ENCODE data around the gene FEZF2.

FEZF2 gene

DNA sequence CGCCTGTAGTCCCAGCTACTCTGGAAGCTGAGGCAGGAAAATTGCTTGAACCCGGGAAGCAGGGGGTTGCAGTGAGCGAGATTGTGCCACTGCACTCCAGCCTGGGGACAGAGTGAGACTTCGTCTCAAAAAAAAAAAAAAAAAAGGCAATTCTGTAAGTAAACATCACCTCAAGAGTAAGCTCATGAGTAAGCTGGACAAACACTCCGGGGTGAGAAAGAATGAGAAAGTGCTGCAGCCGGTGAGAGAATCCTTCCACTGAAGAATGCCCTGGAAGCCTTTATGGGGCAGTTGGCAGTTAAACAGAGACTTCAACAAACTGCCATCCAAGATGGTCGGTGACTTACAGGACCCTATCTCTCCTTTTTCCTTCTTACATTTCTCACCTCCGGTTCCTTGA, 47.5 kb downstream of the FEZF2 start:
- in situ Hi-C loops (cut with MboI; ENCODE audit: low sequenced_read_pairs, unreplicated experiment), result no loop called here
- TF ChIP-seq, protein P1, sequence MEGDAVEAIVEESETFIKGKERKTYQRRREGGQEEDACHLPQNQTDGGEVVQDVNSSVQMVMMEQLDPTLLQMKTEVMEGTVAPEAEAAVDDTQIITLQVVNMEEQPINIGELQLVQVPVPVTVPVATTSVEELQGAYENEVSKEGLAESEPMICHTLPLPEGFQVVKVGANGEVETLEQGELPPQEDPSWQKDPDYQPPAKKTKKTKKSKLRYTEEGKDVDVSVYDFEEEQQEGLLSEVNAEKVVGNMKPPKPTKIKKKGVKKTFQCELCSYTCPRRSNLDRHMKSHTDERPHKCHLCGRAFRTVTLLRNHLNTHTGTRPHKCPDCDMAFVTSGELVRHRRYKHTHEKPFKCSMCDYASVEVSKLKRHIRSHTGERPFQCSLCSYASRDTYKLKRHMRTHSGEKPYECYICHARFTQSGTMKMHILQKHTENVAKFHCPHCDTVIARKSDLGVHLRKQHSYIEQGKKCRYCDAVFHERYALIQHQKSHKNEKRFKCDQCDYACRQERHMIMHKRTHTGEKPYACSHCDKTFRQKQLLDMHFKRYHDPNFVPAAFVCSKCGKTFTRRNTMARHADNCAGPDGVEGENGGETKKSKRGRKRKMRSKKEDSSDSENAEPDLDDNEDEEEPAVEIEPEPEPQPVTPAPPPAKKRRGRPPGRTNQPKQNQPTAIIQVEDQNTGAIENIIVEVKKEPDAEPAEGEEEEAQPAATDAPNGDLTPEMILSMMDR (IDR thresholded peaks at IDR 0.05; ENCODE audit: borderline replicate concordance, control extremely low read depth, extremely low read depth, insufficient read depth, missing control alignments), result no peak
- no peak for DNase-seq (ENCODE audit: low spot score)

DNA sequence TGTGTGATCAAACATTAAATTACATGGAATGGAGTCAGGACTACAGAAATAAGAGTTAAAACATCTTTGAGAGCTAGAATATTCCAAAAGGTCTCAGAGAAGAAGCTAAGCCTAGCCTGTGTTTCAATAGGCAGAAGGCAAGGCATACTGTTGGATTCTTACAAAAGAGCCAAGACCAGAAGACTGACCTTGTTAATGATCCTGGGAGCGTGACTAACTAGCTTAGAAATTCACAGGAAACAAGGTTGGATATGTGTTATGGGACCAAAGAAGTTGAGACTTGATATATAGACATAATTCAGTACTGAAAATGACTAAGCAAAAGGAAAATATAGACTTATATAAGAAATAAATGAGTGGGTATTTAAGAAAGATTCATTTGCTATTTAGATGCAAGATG, 50.1 kb downstream of the FEZF2 start:
- TF ChIP-seq, protein P1 (IDR thresholded peaks at IDR 0.05; ENCODE audit: borderline replicate concordance, control extremely low read depth, extremely low read depth, insufficient read depth, missing control alignments), result no peak
- in situ Hi-C loops (cut with MboI; ENCODE audit: low sequenced_read_pairs, unreplicated experiment), result no loop called here

More for the DNA sequence above, 50.1 kb downstream of the FEZF2 start:
- DNase-seq (ENCODE audit: low spot score), result no peak
